HG02678 (cell line): ENCODE measurements around the gene SMDT1.

Source experiments
- ATAC-seq: cut with Tn5 transposase; IDR thresholded peaks from one replicate; pipeline ENCODE4 v1.9.1; 2021; ENCODE audit warnings: mild to moderate bottlenecking, moderate library complexity; ENCODE audit not compliant: unreplicated experiment

The SMDT1 gene

GRCh38 chr22:42079319-42080251, at the start of gene SMDT1:
Gene SMDT1 (plus strand): TSS chr22:42079700. CDS start chr22:42079769, 69 bp downstream.
- peak; percentile 83 for ATAC-seq

GRCh38 chr22:42033263-42034181, 46.0 kb upstream of the SMDT1 start:
- no peak for ATAC-seq

- ATAC-seq: no peak
Measured at GRCh38 chr22:42035256-42035655, 44.2 kb upstream of the SMDT1 start.

- ATAC-seq: no peak
Measured at GRCh38 chr22:42039271-42039670, 40.2 kb upstream of the SMDT1 start.

GRCh38 chr22:42041784-42042183, 37.7 kb upstream of the SMDT1 start:
- no peak for ATAC-seq

GRCh38 chr22:42050641-42051180, 28.8 kb upstream of the SMDT1 start:
- no peak for ATAC-seq

GRCh38 chr22:42052765-42053164, 26.7 kb upstream of the SMDT1 start:
- no peak for ATAC-seq

GRCh38 chr22:42056757-42057511, 22.6 kb upstream of the SMDT1 start:
- ATAC-seq: no peak

GRCh38 chr22:42060489-42060888, 19.0 kb upstream of the SMDT1 start:
- no peak for ATAC-seq

- ATAC-seq: no peak
Measured at GRCh38 chr22:42061041-42061440, 18.5 kb upstream of the SMDT1 start.

- ATAC-seq: no peak
Measured at GRCh38 chr22:42062506-42063170, 16.9 kb upstream of the SMDT1 start.

GRCh38 chr22:42064629-42065028, 14.9 kb upstream of the SMDT1 start:
- ATAC-seq: no peak

GRCh38 chr22:42065438-42066125, 13.9 kb upstream of the SMDT1 start:
- no peak for ATAC-seq

- ATAC-seq: no peak
Measured at GRCh38 chr22:42066126-42066761, 13.3 kb upstream of the SMDT1 start.

GRCh38 chr22:42066937-42067336, 12.6 kb upstream of the SMDT1 start:
- ATAC-seq: no peak

GRCh38 chr22:42067671-42068251, 11.7 kb upstream of the SMDT1 start:
- ATAC-seq: no peak

- ATAC-seq: no peak
Measured at GRCh38 chr22:42068291-42068690, 11.2 kb upstream of the SMDT1 start.

- ATAC-seq: peak; percentile 21
Measured at GRCh38 chr22:42069801-42070516, 9.5 kb upstream of the SMDT1 start.
